GM18507 (cell line): ENCODE data around the gene STEAP1B.
"Not testable (repeated sequence)": the region's sequence is repeated elsewhere in the genome, so short reads cannot be mapped to it uniquely, and the experiment has no call there.

ENCODE experiments used
- DNase-seq: peaks from one replicate; pipeline ENCODE4 v3.0.0; 2011; ENCODE audit warnings: low read depth; ENCODE audit not compliant: insufficient read length; ENCODE audit errors: extremely low spot score
- FAIRE-seq: peaks from 2 replicates; lab custom pipeline; 2011; peaks lifted over from hg19 to GRCh38; lab: Jason Lieb, UNC

Gene STEAP1B

GRCh38 chr7:22502104-22502503 lies 2.1 kb upstream of the STEAP1B start:
- not testable (repeated sequence) for FAIRE-seq, DNase-seq

GRCh38 chr7:22501336-22501735 lies 1.3 kb upstream of the STEAP1B start:
- peak; percentile 5 for FAIRE-seq
- DNase-seq = not testable (repeated sequence)

GRCh38 chr7:22499044-22499443 lies 944 bp downstream of the STEAP1B start:
- FAIRE-seq = no peak
- no peak for DNase-seq

GRCh38 chr7:22496912-22497311 lies 3.1 kb downstream of the STEAP1B start:
- not testable (repeated sequence) for FAIRE-seq, DNase-seq

GRCh38 chr7:22496296-22496888 lies 3.6 kb downstream of the STEAP1B start:
- not testable (repeated sequence) for DNase-seq, FAIRE-seq

GRCh38 chr7:22493160-22493925 lies 6.6 kb downstream of the STEAP1B start:
- not testable (repeated sequence) for FAIRE-seq

GRCh38 chr7:22488643-22489462 lies 11.1 kb downstream of the STEAP1B start:
- FAIRE-seq (peak; percentile 76), DNase-seq (peak; percentile 15)

More at GRCh38 chr7:22493160-22493925, 6.6 kb downstream of the STEAP1B start:
- not testable (repeated sequence) for DNase-seq

GRCh38 chr7:22487978-22488642 lies 11.9 kb downstream of the STEAP1B start:
- DNase-seq (no peak), FAIRE-seq (no peak)

GRCh38 chr7:22486597-22486996 lies 13.4 kb downstream of the STEAP1B start:
- FAIRE-seq = no peak

GRCh38 chr7:22485189-22485588 lies 14.8 kb downstream of the STEAP1B start:
- FAIRE-seq (no peak), DNase-seq (no peak)

More at GRCh38 chr7:22486597-22486996, 13.4 kb downstream of the STEAP1B start:
- no peak for DNase-seq

- FAIRE-seq = no peak
Measured at GRCh38 chr7:22482503-22482902, 17.5 kb downstream of the STEAP1B start.

GRCh38 chr7:22481726-22482125 lies 18.3 kb downstream of the STEAP1B start:
- FAIRE-seq (peak; percentile 55), DNase-seq (peak; percentile 5)

More at GRCh38 chr7:22482503-22482902, 17.5 kb downstream of the STEAP1B start:
- DNase-seq = no peak

- DNase-seq (no peak), FAIRE-seq (no peak)
Measured at GRCh38 chr7:22480523-22481075, 19.4 kb downstream of the STEAP1B start.

- DNase-seq (no peak), FAIRE-seq (no peak)
Measured at GRCh38 chr7:22477876-22478450, 22.0 kb downstream of the STEAP1B start.

GRCh38 chr7:22477262-22477661 lies 22.7 kb downstream of the STEAP1B start:
- no peak for DNase-seq
- FAIRE-seq = no peak

GRCh38 chr7:22476824-22477223 lies 23.2 kb downstream of the STEAP1B start:
- DNase-seq (no peak), FAIRE-seq (no peak)

- no peak for DNase-seq
- FAIRE-seq = no peak
Measured at GRCh38 chr7:22474645-22475044, 25.3 kb downstream of the STEAP1B start.

GRCh38 chr7:22470981-22471380 lies 29.0 kb downstream of the STEAP1B start:
- DNase-seq = no peak
- no peak for FAIRE-seq
